Heart right ventricle (tissue), 16 donors: ENCODE results near the gene PDE7B. TPM values are rescaled to one million over a fixed set of nuclear protein-coding genes. Genes with fewer than 3 reads are reported as not detected.

ENCODE experiments used
- ATAC-seq, 8 donors: fragments of 200-7000 bp; cut with Tn5 transposase; one replicate each; pipeline ENCODE4 v1.9.1; 2020; ENCODE audit warnings: mild to moderate bottlenecking in 8 of 8, moderate library complexity in 8 of 8, moderate number of reproducible peaks in 1 of 8
- DNase-seq, 2 donors: peaks; one replicate each; pipeline ENCODE4 v3.0.0-alpha.2; 2020
- H3K27ac ChIP-seq, 10 donors: fragments of 200-600 bp; sonication (generic) in 2 of 10; one replicate each; pipeline versions ENCODE4 v1.5.0 to v1.8.0; 2020 to 2022; ENCODE audit warnings: mild to moderate bottlenecking in 3 of 10
- H3K27me3 ChIP-seq, 7 donors: fragments of 200-600 bp; one replicate each; pipeline ENCODE4 v1.8.0; 2021 to 2022; ENCODE audit warnings: mild to moderate bottlenecking in 2 of 7
- H3K36me3 ChIP-seq, 9 donors: fragments of 200-600 bp; sonication (generic) in 1 of 9; one replicate each; pipeline versions ENCODE4 v1.5.0 to v1.8.0; 2020 to 2022; ENCODE audit warnings: mild to moderate bottlenecking in 2 of 9
- H3K4me1 ChIP-seq, 9 donors: fragments of 200-600 bp; sonication (generic) in 1 of 9; one replicate each; pipeline versions ENCODE4 v1.5.0 to v1.8.0; 2020 to 2022; ENCODE audit warnings: mild to moderate bottlenecking in 4 of 9
- H3K4me3 ChIP-seq, 10 donors: fragments of 200-600 bp; sonication (generic) in 2 of 10; one replicate each; pipeline versions ENCODE4 v1.5.0 to v1.8.0; 2020 to 2022; ENCODE audit warnings: mild to moderate bottlenecking in 7 of 10, moderate library complexity in 2 of 10
- H3K9me3 ChIP-seq, 11 donors: fragments of 200-600 bp in 10 of 11; sonication (generic) in 2 of 11; one replicate each; pipeline versions ENCODE4 v1.5.0 to v1.8.0; 2013 to 2022; ENCODE audit warnings: mild to moderate bottlenecking in 2 of 11, control low read depth in 1 of 11, moderate library complexity in 1 of 11
- CTCF ChIP-seq, 9 donors: fragments of 200-600 bp; sonication (generic) in 2 of 9; IDR thresholded peaks; one replicate each; pipeline versions ENCODE4 v1.5.0 to v1.8.0; 2021 to 2022; ENCODE audit warnings: antibody characterized with exemption in 9 of 9, mild to moderate bottlenecking in 5 of 9, moderate library complexity in 1 of 9
- WGBS, 2 donors: extraction: QIAGEN DNeasy Blood & Tissue Kit; methylation state at CpG; one replicate each; pipeline ENCODE4 v1.1.7; 2013; ENCODE audit warnings: inconsistent platforms in 1 of 2; 5-methylcytosine and 5-hydroxymethylcytosine counted together
- intact Hi-C, 10 donors: fragments of 100-400 bp; cut with DNase I; formaldehyde crosslinking; loops; one replicate each; pipeline versions ENCODE4 v1.11.1 to v1.14.2; 2022
- polyA plus RNA-seq, 2 donors: library from polyadenylated mRNA; stranded (reverse); fragments of 200-250 nt; gene quantifications; one replicate each; pipeline ENCODE4 v1.2.3, GENCODE V29; 2013
- total RNA-seq, 10 donors: library from RNA; stranded (reverse); fragmentation: NEBNext Ultra II Directional in 3 of 10; extraction: Animal tissue kit (Norgen Biotek cat#: 25700) in 3 of 10; gene quantifications; one replicate each; pipeline versions ENCODE4 v1.2.1 to v1.2.4, GENCODE V29; 2021 to 2023
- donor health status: Arrhythmogenic right ventricular cardiomyopathy.
- donor health status: ischemic (EF 13 %, LVEDD 7.1; RV severe dilation, severe dysfunction).
- donor health status: healthy with polysubstance abuse.
- donor health status: DM: no; HTN: yes; CAD: no.
- donor health status: DM: no; HTN: no; CAD: no.
- donor health status: ischemic (EF 25% LVEDD 6.9; RV normal size, moderate dysfunction).
- donor health status: ischemic (EF 25% LVEDD 5.7; RV mildly dilated, moderate dysfunction).
- donor health status: healthy.
- donor health status: DM: yes; HTN: yes; CAD: no.
- donor health status: Ischemic cardiomyopathy.
- donor health status: ischemic (EF 35%, LVEDD 5.7; RV mildly dilated, moderate dysfunction).
- donor health status: nonischemic (EF 11% LVEDD 7.7; RV severe dilation, severe dysfunction).
- donor health status: DM: yes; HTN: yes; CAD: no.
- donor health status: PGD.
- donor health status: ischemic (EF 29% LVEDD 5.4; RV normal size, mild dysfunction).
- donor health status: nonischemic (EF 23%, LVEDD 6.1; RV moderate dilation, normal function).

Gene PDE7B
- total and polyA plus RNA-seq, 12 donors: 3.7 to 19.6 (median 10.8) TPM

GRCh38 chr6:136083540-136083939, 232.0 kb downstream of the PDE7B start:
- H3K27ac ChIP-seq: peak overlapping the region in 3 of 10 donors; percentile 7 to 31 (median 20)
- no peak for TF ChIP-seq CTCF (IDR thresholded peaks at IDR 0.05)

GRCh38 chr6:136084403-136084802, 232.9 kb downstream of the PDE7B start:
- 92 to 93% methylated on average over 1 of the region's 1 CpG for WGBS, 2 donors

More at GRCh38 chr6:136083540-136083939, 232.0 kb downstream of the PDE7B start:
- no peak for DNase-seq
- Histone ChIP-seq H3K36me3 (no peaks in the 10 kb centered on the region), H3K4me1 (peaks cover 0 to 55% (median 19%) of the 10 kb centered on the region in 9 donors), H3K4me3 (no peak overlapping the region), H3K27me3 (no peaks in the 10 kb centered on the region), H3K9me3 (no peaks in the 10 kb centered on the region)
- no peak for ATAC-seq
- intact Hi-C loops: no loop called here

GRCh38 chr6:136085370-136086115, 234.0 kb downstream of the PDE7B start:
- Histone ChIP-seq H3K27me3 (no peaks in the 10 kb centered on the region), H3K36me3 (no peaks in the 10 kb centered on the region), H3K9me3 (no peaks in the 10 kb centered on the region), H3K4me1 (peaks cover 0 to 36% (median 8%) of the 10 kb centered on the region in 9 donors), H3K27ac (peak overlapping the region in 6 of 10 donors; percentile 3 to 52 (median 38)), H3K4me3 (no peak overlapping the region)
- ATAC-seq: no peak
- TF ChIP-seq CTCF (IDR thresholded peaks at IDR 0.05): no peak
- no peak for DNase-seq
- intact Hi-C loops: no loop called here
- WGBS, 2 donors: 84 to 86% methylated on average over 6 of the region's 6 CpGs

More at GRCh38 chr6:136084403-136084802, 232.9 kb downstream of the PDE7B start:
- no peak for TF ChIP-seq CTCF (IDR thresholded peaks at IDR 0.05)
- ATAC-seq (no peak), DNase-seq (no peak)
- H3K27ac ChIP-seq: peak overlapping the region in 3 of 10 donors; percentile 4 to 43 (median 38)
- no peaks in the 10 kb centered on the region for H3K27me3 ChIP-seq
- intact Hi-C loops: no loop called here
- no peaks in the 10 kb centered on the region for H3K36me3 ChIP-seq
- H3K4me3 ChIP-seq: no peak overlapping the region
- H3K4me1 ChIP-seq: peaks cover 0 to 47% (median 11%) of the 10 kb centered on the region in 9 donors
- no peaks in the 10 kb centered on the region for H3K9me3 ChIP-seq

GRCh38 chr6:136086686-136087085, 235.2 kb downstream of the PDE7B start:
- no peaks in the 10 kb centered on the region for H3K36me3 ChIP-seq
- TF ChIP-seq CTCF (IDR thresholded peaks at IDR 0.05): no peak
- DNase-seq (no peak), ATAC-seq (peak in 6 of 8 donors; percentile 15 to 49 (median 26))
- H3K9me3 ChIP-seq: no peaks in the 10 kb centered on the region
- 73 to 74% methylated on average over 8 of the region's 8 CpGs for WGBS, 2 donors
- peaks cover 0 to 38% (median 15%) of the 10 kb centered on the region in 9 donors for H3K4me1 ChIP-seq
- intact Hi-C loops: no loop called here
- no peaks in the 10 kb centered on the region for H3K27me3 ChIP-seq
- peak overlapping the region in 6 of 10 donors; percentile 20 to 52 (median 36) for H3K27ac ChIP-seq
- no peak overlapping the region for H3K4me3 ChIP-seq
